Uterus (tissue), 4 donors: ENCODE data around the gene SPATA46. TPM values are rescaled to one million over a fixed set of nuclear protein-coding genes. Genes with fewer than 3 reads are reported as not detected.

Experiments
- DNase-seq, 2 donors: peaks; one replicate each; pipeline ENCODE4 v3.0.0-alpha.2; 2019 to 2020
- H3K27ac ChIP-seq, 2 donors: fragments of 200-600 bp; sonication (generic); 1 replicate in 1 of 2; 2 replicates in 1 of 2; pipeline ENCODE4 v1.5.1; 2016 to 2018
- H3K27me3 ChIP-seq, 2 donors: fragments of 200-600 bp; sonication (generic); one replicate each; pipeline ENCODE4 v1.5.1; 2018 to 2019; ENCODE audit warnings: control low read depth in 1 of 2
- H3K36me3 ChIP-seq, 2 donors: fragments of 200-600 bp; sonication (generic); one replicate each; pipeline ENCODE4 v1.5.1; 2019; ENCODE audit warnings: control low read depth in 1 of 2
- H3K4me1 ChIP-seq, 2 donors: fragments of 200-600 bp; sonication (generic); one replicate each; pipeline ENCODE4 v1.5.1; 2018 to 2019; ENCODE audit warnings: control low read depth in 1 of 2
- H3K4me3 ChIP-seq, 2 donors: fragments of 200-600 bp; sonication (generic); 1 replicate in 1 of 2; 2 replicates in 1 of 2; pipeline ENCODE4 v1.5.1; 2018 to 2019; ENCODE audit warnings: mild to moderate bottlenecking in 1 of 2
- H3K9me3 ChIP-seq, 2 donors: fragments of 200-600 bp; sonication (generic); one replicate each; pipeline ENCODE4 v1.5.1; 2019; ENCODE audit warnings: control low read depth in 1 of 2
- POLR2A ChIP-seq, 2 donors: fragments of 450-650 bp; IDR thresholded peaks; one replicate each; pipeline ENCODE4 v1.6.1; 2016; ENCODE audit warnings: antibody characterized with exemption in 2 of 2, mild to moderate bottlenecking in 1 of 2, moderate library complexity in 1 of 2
- intact Hi-C: fragments of 100-400 bp; cut with DNase I; formaldehyde crosslinking; loops from one replicate; pipeline ENCODE4 v1.15.1; 2023; ENCODE audit warnings: low total_unique reads
- total RNA-seq, 4 donors: library from RNA; depleted of rRNA in 3 of 4; stranded (reverse); fragments of >200 nt in 3 of 4; gene quantifications; one replicate each; pipeline versions ENCODE4 v1.1.0 to v1.2.4, GENCODE V29; 2014 to 2023
- TF ChIP-seq, protein P1 (sequence below), 4 experiments: fragments of 200-600 bp in 2 of 4; fragments of 450-650 bp in 2 of 4; sonication (generic) in 2 of 4; IDR thresholded peaks; one replicate each; pipeline ENCODE4 v1.5.1; 2016 to 2019; ENCODE audit warnings: antibody characterized with exemption in 4 of 4, mild to moderate bottlenecking in 2 of 4, moderate library complexity in 1 of 4
- donor health status: DM: yes; HTN: yes; CAD: no.

The SPATA46 gene
- total RNA-seq, 4 donors from 2014 or later, result not detected

DNA sequence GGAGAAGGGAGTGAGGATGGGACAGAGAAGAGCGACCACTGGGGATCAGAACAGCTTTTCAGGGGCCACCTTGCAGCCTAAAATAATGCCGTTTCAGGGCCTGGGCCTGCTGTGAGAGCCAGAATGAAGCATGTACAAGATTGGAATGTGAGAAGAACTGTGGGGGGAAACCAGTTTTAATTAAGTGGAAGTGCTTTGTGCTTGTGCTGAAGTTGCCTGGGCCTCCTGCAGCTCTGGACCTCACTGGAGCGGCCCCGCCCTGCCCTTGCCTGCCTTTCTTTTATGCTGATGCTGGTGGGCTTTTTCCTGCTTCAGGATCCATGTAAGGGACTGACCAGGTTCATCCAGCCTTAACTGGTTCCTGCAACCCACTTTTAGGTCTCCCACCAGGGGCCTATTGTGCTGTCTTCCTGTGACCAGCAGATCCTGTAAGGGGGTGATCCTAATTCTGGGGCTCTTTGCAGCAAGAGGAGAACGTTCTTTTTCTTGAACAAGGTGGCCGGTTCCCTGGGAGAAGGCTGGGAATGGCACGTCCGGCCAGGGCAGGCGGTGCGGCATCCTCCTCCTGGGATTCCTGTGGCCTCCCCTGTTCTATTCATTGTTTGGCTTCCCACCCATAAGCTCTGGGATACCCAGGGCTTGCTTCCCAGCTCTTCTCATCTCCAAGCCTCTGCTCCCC, 8.1 kb upstream of the SPATA46 start:
- intact Hi-C loops, result no loop called here
- Histone ChIP-seq H3K27ac (no peak overlapping the region), H3K9me3 (no peaks in the 10 kb centered on the region), H3K4me3 (no peak overlapping the region), H3K4me1 (no peaks in the 10 kb centered on the region), H3K27me3 (no peaks in the 10 kb centered on the region), H3K36me3 (no peaks in the 10 kb centered on the region)
- no peak for TF ChIP-seq POLR2A (IDR thresholded peaks at IDR 0.05)
- TF ChIP-seq, protein P1, sequence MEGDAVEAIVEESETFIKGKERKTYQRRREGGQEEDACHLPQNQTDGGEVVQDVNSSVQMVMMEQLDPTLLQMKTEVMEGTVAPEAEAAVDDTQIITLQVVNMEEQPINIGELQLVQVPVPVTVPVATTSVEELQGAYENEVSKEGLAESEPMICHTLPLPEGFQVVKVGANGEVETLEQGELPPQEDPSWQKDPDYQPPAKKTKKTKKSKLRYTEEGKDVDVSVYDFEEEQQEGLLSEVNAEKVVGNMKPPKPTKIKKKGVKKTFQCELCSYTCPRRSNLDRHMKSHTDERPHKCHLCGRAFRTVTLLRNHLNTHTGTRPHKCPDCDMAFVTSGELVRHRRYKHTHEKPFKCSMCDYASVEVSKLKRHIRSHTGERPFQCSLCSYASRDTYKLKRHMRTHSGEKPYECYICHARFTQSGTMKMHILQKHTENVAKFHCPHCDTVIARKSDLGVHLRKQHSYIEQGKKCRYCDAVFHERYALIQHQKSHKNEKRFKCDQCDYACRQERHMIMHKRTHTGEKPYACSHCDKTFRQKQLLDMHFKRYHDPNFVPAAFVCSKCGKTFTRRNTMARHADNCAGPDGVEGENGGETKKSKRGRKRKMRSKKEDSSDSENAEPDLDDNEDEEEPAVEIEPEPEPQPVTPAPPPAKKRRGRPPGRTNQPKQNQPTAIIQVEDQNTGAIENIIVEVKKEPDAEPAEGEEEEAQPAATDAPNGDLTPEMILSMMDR (IDR thresholded peaks at IDR 0.05), result no peak
- DNase-seq, result no peak

DNA sequence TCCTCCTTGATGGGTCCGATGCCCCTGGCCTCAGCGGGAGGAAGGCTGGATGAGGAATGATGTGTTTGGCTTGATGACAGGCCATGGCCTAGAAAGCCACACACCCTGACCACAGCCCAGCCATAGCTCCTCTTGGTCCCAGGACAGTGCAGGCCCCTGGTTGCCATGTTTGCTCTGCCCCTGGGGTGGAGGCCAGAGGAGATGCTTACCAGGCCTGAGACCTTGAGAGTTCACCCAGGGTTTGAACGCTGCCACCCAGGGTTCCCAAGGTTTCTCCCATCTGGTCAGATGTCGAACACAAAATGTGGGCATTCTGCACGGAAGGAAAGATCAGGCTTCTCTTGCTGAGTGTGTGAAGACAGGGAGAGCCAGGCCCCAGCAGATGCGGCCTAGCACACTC, 7.5 kb upstream of the SPATA46 start:
- no peak for DNase-seq
- H3K36me3 ChIP-seq, result no peaks in the 10 kb centered on the region
- H3K27ac ChIP-seq, result no peak overlapping the region
- H3K4me3 ChIP-seq, result no peak overlapping the region
- H3K9me3 ChIP-seq, result no peaks in the 10 kb centered on the region
- no peaks in the 10 kb centered on the region for H3K27me3 ChIP-seq
- intact Hi-C loops, result no loop called here
- TF ChIP-seq, protein P1 (IDR thresholded peaks at IDR 0.05), result no peak
- no peak for TF ChIP-seq POLR2A (IDR thresholded peaks at IDR 0.05)
- no peaks in the 10 kb centered on the region for H3K4me1 ChIP-seq

DNA sequence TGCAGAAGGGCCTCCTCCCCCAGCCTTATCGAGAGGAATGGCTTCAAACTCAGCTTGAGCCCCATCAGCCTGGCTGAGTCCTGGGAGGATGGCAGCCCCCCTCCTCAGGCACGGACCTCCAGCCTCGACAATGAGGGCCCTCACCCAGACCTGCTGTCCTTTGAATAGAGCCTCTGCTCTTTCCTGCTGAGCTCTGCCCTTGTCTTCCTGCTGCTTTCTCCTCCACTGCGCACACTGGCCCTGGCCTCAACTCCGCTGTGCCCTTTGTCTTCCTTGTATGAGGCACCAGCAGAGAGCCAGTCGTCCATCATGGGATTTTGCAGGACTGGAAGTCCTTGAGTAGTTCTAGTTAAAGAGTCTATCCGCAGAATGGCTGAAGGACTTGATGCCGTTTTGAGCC, 6.9 kb upstream of the SPATA46 start:
- DNase-seq, result no peak
- H3K4me3 ChIP-seq, result no peak overlapping the region
- no peak overlapping the region for H3K27ac ChIP-seq
- H3K27me3 ChIP-seq, result no peaks in the 10 kb centered on the region
- H3K9me3 ChIP-seq, result no peaks in the 10 kb centered on the region
- H3K36me3 ChIP-seq, result no peaks in the 10 kb centered on the region
- H3K4me1 ChIP-seq, result no peaks in the 10 kb centered on the region
- intact Hi-C loops, result no loop called here
- TF ChIP-seq, protein P1 (IDR thresholded peaks at IDR 0.05), result no peak
- TF ChIP-seq POLR2A (IDR thresholded peaks at IDR 0.05), result no peak

DNA sequence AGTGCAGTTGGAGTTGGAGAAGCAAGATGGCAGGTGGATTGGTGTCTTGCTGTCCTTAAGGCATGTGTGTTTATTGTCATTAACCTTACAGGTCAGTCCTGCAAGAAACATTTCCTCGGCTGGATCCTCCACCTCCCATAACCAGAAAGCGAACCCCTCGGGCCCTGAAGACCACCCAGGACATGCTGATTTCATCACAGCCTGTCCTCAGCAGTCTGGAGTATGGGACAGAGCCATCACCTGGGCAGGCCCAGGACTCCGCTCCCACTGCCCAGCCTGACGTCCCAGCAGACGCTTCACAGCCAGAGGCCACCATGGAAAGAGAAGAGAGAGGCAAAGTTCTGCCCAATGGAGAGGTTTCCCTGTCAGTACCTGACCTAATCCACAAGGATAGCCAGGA, 6.4 kb upstream of the SPATA46 start:
- no peak overlapping the region for H3K4me3 ChIP-seq
- no peaks in the 10 kb centered on the region for H3K36me3 ChIP-seq
- no peaks in the 10 kb centered on the region for H3K4me1 ChIP-seq
- no peak overlapping the region for H3K27ac ChIP-seq
- no peaks in the 10 kb centered on the region for H3K27me3 ChIP-seq
- TF ChIP-seq, protein P1 (IDR thresholded peaks at IDR 0.05), result no peak
- no peak for TF ChIP-seq POLR2A (IDR thresholded peaks at IDR 0.05)
- intact Hi-C loops, result no loop called here
- no peak for DNase-seq
- no peaks in the 10 kb centered on the region for H3K9me3 ChIP-seq

DNA sequence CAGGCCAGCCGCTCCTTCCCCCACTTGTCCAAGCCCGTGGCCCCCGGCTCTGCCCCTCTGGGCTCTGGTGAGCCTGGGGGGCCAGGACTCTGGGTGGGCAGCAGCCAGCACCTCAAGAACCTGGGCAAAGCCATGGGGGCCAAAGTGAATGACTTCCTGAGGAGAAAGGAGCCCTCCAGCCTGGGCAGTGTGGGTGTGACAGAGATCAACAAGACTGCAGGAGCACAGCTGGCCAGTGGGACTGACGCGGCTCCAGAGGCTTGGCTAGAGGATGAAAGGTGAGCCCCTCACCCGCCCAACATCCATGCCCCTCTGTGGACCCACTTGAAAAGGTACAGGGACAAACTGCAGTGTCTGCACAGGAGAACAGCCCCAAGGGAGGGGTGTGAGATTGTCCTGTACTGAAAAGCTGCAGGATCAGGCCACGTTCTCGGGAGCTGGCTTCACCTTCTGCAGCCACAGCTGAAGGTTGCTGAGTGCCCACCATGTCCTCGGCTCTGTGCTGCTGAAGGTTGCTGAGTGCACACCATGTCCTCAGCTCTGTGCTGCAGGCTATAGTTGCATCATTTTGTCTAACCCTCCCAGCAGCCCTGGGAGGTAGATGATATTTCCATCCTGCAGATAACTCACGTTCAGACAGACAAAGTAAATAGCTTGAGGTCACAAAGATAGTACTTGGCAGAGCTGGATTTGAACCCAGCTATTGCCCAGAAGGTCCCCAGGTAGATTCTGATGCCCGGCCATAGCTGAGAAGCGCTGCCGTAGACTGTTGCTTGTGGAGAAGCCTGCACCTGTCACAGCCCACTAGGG, 5.5 kb upstream of the SPATA46 start:
- H3K27ac ChIP-seq, result no peak overlapping the region
- no peaks in the 10 kb centered on the region for H3K9me3 ChIP-seq
- no peaks in the 10 kb centered on the region for H3K36me3 ChIP-seq
- no peaks in the 10 kb centered on the region for H3K27me3 ChIP-seq
- H3K4me3 ChIP-seq, result no peak overlapping the region
- intact Hi-C loops, result no loop called here
- DNase-seq, result no peak
- no peaks in the 10 kb centered on the region for H3K4me1 ChIP-seq
- TF ChIP-seq, protein P1 (IDR thresholded peaks at IDR 0.05), result no peak
- no peak for TF ChIP-seq POLR2A (IDR thresholded peaks at IDR 0.05)
